Astrocyte (in vitro differentiated cells and primary cell): ENCODE results near the gene NEAT1. TPM values are rescaled to one million over a fixed set of nuclear protein-coding genes. Genes with fewer than 3 reads are reported as not detected.

Source experiments
- DNase-seq: peaks from one replicate; pipeline ENCODE4 v3.0.0-alpha.2; 2010; ENCODE audit warnings: low read depth
- FAIRE-seq: peaks from 2 replicates; lab custom pipeline; 2011; peaks lifted over from hg19 to GRCh38; lab: Jason Lieb, UNC
- H2AFZ ChIP-seq: 2 replicates; pipeline ENCODE4 v1.6.0; 2012; ENCODE audit warnings: low read depth, low read length, inconsistent platforms
- H3K27ac ChIP-seq: 2 replicates; pipeline ENCODE4 v1.5.1; 2011; ENCODE audit warnings: low read depth, low read length, inconsistent platforms
- H3K27me3 ChIP-seq: 2 replicates; pipeline ENCODE4 v1.6.0; 2011; ENCODE audit warnings: low read length, inconsistent platforms; ENCODE audit not compliant: insufficient read depth
- H3K36me3 ChIP-seq: 2 replicates; pipeline ENCODE4 v1.5.1; 2011; ENCODE audit warnings: low read length, inconsistent platforms; ENCODE audit not compliant: insufficient read depth
- H3K4me1 ChIP-seq: 2 replicates; pipeline ENCODE4 v1.5.1; 2011; ENCODE audit warnings: low read length, inconsistent platforms; ENCODE audit not compliant: insufficient read depth
- H3K4me2 ChIP-seq: 2 replicates; pipeline ENCODE4 v1.6.0; 2012; ENCODE audit warnings: low read length, inconsistent platforms
- H3K4me3 ChIP-seq: 2 replicates; pipeline ENCODE4 v1.5.1; 2011; ENCODE audit warnings: low read depth, mild to moderate bottlenecking, low read length, inconsistent platforms; ENCODE audit not compliant: insufficient read depth
- H3K79me2 ChIP-seq: 2 replicates; pipeline ENCODE4 v1.6.0; 2012; ENCODE audit warnings: mild to moderate bottlenecking, low read length, inconsistent platforms; ENCODE audit not compliant: insufficient read depth
- H3K9ac ChIP-seq: 2 replicates; pipeline ENCODE4 v1.6.0; 2012; ENCODE audit warnings: mild to moderate bottlenecking, low read length, inconsistent platforms
- H3K9me3 ChIP-seq: 2 replicates; pipeline ENCODE4 v1.5.1; 2012; ENCODE audit warnings: low read depth, mild to moderate bottlenecking, low read length, inconsistent platforms; ENCODE audit not compliant: insufficient read depth
- H4K20me1 ChIP-seq: 2 replicates; pipeline ENCODE4 v1.6.0; 2012; ENCODE audit warnings: low read length, inconsistent platforms; ENCODE audit not compliant: insufficient read depth
- H3K27ac Mint-ChIP-seq: one replicate; pipeline ENCODE4 v1.8.0; 2021; ENCODE audit warnings: mild to moderate bottlenecking, mixed read lengths; ENCODE audit not compliant: unreplicated experiment
- H3K27me3 Mint-ChIP-seq: one replicate; pipeline ENCODE4 v1.8.0; 2021; ENCODE audit warnings: low read depth, mixed read lengths; ENCODE audit not compliant: unreplicated experiment
- H3K36me3 Mint-ChIP-seq: one replicate; pipeline ENCODE4 v1.8.0; 2021; ENCODE audit warnings: low read depth, mixed read lengths; ENCODE audit not compliant: unreplicated experiment
- H3K4me1 Mint-ChIP-seq: one replicate; pipeline ENCODE4 v1.8.0; 2021; ENCODE audit warnings: low read depth, mixed read lengths; ENCODE audit not compliant: unreplicated experiment
- H3K4me3 Mint-ChIP-seq: one replicate; pipeline ENCODE4 v1.8.0; 2021; ENCODE audit warnings: mild to moderate bottlenecking, moderate library complexity, mixed read lengths; ENCODE audit not compliant: unreplicated experiment
- H3K9me3 Mint-ChIP-seq: one replicate; pipeline ENCODE4 v1.8.0; 2021; ENCODE audit warnings: mild to moderate bottlenecking, mixed read lengths; ENCODE audit not compliant: unreplicated experiment
- CTCF ChIP-seq: IDR thresholded peaks from 2 replicates; pipeline ENCODE4 v1.5.1; 2011; ENCODE audit warnings: low read depth, mild to moderate bottlenecking, inconsistent platforms, low read length, moderate library complexity; ENCODE audit not compliant: insufficient read depth
- EZH2 ChIP-seq: IDR thresholded peaks from 2 replicates; pipeline ENCODE4 v1.6.1; 2012; ENCODE audit warnings: mild to moderate bottlenecking, low read length, inconsistent platforms; ENCODE audit not compliant: insufficient read depth
- total RNA-seq: library from RNA; stranded (reverse); gene quantifications from 2 replicates; pipeline ENCODE4 v1.2.1, GENCODE V29; 2021

NEAT1 gene
- total RNA-seq, 1 donor from 2014 or later, result 317 TPM

GRCh38 chr11:65415499-65416340 is 6.9 kb upstream of the NEAT1 start:
- peak overlapping the region; percentile 45 for H3K4me3 Mint-ChIP-seq
- H3K4me2 ChIP-seq, result peak overlapping the region; percentile 94
- no peak overlapping the region for H3K27ac ChIP-seq
- TF ChIP-seq CTCF (no peak), EZH2 (no peak)
- DNase-seq (no peak), FAIRE-seq (no peak)
- no peaks in the 10 kb centered on the region for H4K20me1 ChIP-seq
- no peaks in the 10 kb centered on the region for H3K36me3 Mint-ChIP-seq
- no peaks in the 10 kb centered on the region for H3K9me3 ChIP-seq
- no peaks in the 10 kb centered on the region for H3K27me3 Mint-ChIP-seq
- H3K27ac Mint-ChIP-seq, result peak overlapping the region; percentile 41
- H3K36me3 ChIP-seq, result peaks cover 4% of the 10 kb centered on the region
- H3K9ac ChIP-seq, result peak overlapping the region; percentile 96
- H3K4me1 Mint-ChIP-seq, result peaks cover 45% of the 10 kb centered on the region
- H2AFZ ChIP-seq, result peak overlapping the region; percentile 18
- no peaks in the 10 kb centered on the region for H3K27me3 ChIP-seq
- H3K4me3 ChIP-seq, result no peak overlapping the region
- peaks cover 50% of the 10 kb centered on the region for H3K79me2 ChIP-seq
- peaks cover 50% of the 10 kb centered on the region for H3K4me1 ChIP-seq
- no peaks in the 10 kb centered on the region for H3K9me3 Mint-ChIP-seq

- no peaks in the 10 kb centered on the region for H3K9me3 Mint-ChIP-seq
- H3K4me3 ChIP-seq, result no peak overlapping the region
- peaks cover 56% of the 10 kb centered on the region for H3K79me2 ChIP-seq
- no peaks in the 10 kb centered on the region for H4K20me1 ChIP-seq
- H3K9me3 ChIP-seq, result no peaks in the 10 kb centered on the region
- peak overlapping the region; percentile 96 for H3K9ac ChIP-seq
- peak overlapping the region; percentile 94 for H3K4me2 ChIP-seq
- peaks cover 51% of the 10 kb centered on the region for H3K4me1 Mint-ChIP-seq
- peak overlapping the region; percentile 91 for H3K27ac Mint-ChIP-seq
- peaks cover 2% of the 10 kb centered on the region for H3K36me3 ChIP-seq
- H2AFZ ChIP-seq, result peak overlapping the region; percentile 18
- H3K4me3 Mint-ChIP-seq, result peak overlapping the region; percentile 70
- peaks cover 56% of the 10 kb centered on the region for H3K4me1 ChIP-seq
- H3K27me3 ChIP-seq, result no peaks in the 10 kb centered on the region
- no peaks in the 10 kb centered on the region for H3K36me3 Mint-ChIP-seq
- TF ChIP-seq CTCF (peak; percentile 71), EZH2 (no peak)
- DNase-seq (peak; percentile 29), FAIRE-seq (no peak)
- H3K27me3 Mint-ChIP-seq, result no peaks in the 10 kb centered on the region
- H3K27ac ChIP-seq, result no peak overlapping the region
These were observed 6.2 kb upstream of the NEAT1 start for GRCh38 chr11:65416341-65416824.
